H1 (cell line): ENCODE data around the gene MMP24OS. TPM values are rescaled to one million over a fixed set of nuclear protein-coding genes. Genes with fewer than 3 reads are reported as not detected.

Source experiments
- ZNF274 ChIP-seq: IDR thresholded peaks from 2 replicates; pipeline ENCODE4 v1.7.0; 2012; ENCODE audit warnings: low read length, borderline replicate concordance; ENCODE audit errors: extremely low read depth
- polyA plus RNA-seq, 7 experiments: library from polyadenylated mRNA; depleted of rRNA in 3 of 7; stranded (reverse) in 5 of 7; unstranded in 2 of 7; fragments of >200 nt in 5 of 7; fragments of 200-250 nt in 2 of 7; gene quantifications; 1 replicate in 5 of 7; 2 replicates in 1 of 7; 4 replicates in 1 of 7; pipeline versions ENCODE4 v1.2.1 to v1.2.3, GENCODE V29; 2011 to 2013; ENCODE audit warnings: missing spikeins in 2 of 7, mixed read lengths in 2 of 7
- total RNA-seq: library from RNA; stranded (reverse); fragmentation: NEBNext Ultra II Directional; extraction: Animal tissue kit (Norgen Biotek cat#: 25700); gene quantifications from 2 replicates; pipeline ENCODE4 v1.2.1, GENCODE V29; 2021
- TF ChIP-seq, protein P1 (sequence below), 3 experiments: IDR thresholded peaks; 1 replicate in 2 of 3; 2 replicates in 1 of 3; pipeline versions ENCODE4 v1.5.1 to v1.6.1; 2011; ENCODE audit warnings: low read length in 3 of 3, mild to moderate bottlenecking in 3 of 3, inconsistent platforms in 2 of 3, low read depth in 1 of 3, moderate library complexity in 1 of 3; ENCODE audit not compliant: insufficient read depth in 1 of 3; ENCODE audit errors: control extremely low read depth in 1 of 3

Gene MMP24OS
- total and polyA plus RNA-seq, 2 of the 8 experiments (the other 6 are each of a cell fraction or from before 2014, with no cell fraction given) = 19.0 to 21.3 TPM

GRCh38 chr20:35297155-35297554 is 19.2 kb upstream of the MMP24OS start (continued):
- TF ChIP-seq, protein P1, sequence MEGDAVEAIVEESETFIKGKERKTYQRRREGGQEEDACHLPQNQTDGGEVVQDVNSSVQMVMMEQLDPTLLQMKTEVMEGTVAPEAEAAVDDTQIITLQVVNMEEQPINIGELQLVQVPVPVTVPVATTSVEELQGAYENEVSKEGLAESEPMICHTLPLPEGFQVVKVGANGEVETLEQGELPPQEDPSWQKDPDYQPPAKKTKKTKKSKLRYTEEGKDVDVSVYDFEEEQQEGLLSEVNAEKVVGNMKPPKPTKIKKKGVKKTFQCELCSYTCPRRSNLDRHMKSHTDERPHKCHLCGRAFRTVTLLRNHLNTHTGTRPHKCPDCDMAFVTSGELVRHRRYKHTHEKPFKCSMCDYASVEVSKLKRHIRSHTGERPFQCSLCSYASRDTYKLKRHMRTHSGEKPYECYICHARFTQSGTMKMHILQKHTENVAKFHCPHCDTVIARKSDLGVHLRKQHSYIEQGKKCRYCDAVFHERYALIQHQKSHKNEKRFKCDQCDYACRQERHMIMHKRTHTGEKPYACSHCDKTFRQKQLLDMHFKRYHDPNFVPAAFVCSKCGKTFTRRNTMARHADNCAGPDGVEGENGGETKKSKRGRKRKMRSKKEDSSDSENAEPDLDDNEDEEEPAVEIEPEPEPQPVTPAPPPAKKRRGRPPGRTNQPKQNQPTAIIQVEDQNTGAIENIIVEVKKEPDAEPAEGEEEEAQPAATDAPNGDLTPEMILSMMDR (IDR thresholded peaks at IDR 0.05; ENCODE audit: control extremely low read depth in 1 of 3, insufficient read depth in 1 of 3, low read depth in 1 of 3, low read length in 3 of 3) = no peak
- no peak for TF ChIP-seq ZNF274
- TF ChIP-seq, all 59 proteins: peak for 0
